PFSK-1 (cell line): ENCODE data around the gene TUBA4A.

Source experiments
- POLR2AphosphoS5 ChIP-seq: IDR thresholded peaks from 2 replicates; pipeline ENCODE4 v1.6.1; 2012; ENCODE audit warnings: low read depth, mild to moderate bottlenecking, control low read depth, low read length, moderate library complexity
- TAF1 ChIP-seq: IDR thresholded peaks from 2 replicates; pipeline ENCODE4 v1.6.1; 2012; ENCODE audit warnings: low read length, control low read depth, borderline replicate concordance; ENCODE audit not compliant: insufficient read depth

DNA sequence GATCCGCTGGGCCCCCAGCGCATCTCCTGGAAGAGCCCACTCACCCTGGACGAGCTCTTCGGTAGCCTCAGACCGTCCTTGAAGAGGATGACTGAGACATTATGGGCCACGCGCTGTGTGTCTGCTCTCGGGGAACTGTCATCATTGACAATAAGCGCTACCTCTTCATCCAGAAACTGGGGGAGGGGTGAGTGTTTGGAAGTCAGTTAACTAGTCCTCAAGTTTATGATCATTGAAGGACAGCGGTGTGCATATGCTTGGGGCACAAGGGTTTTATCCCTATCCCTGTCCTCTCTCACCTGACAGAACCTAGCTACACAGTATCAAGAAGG, 7.9 kb downstream of the TUBA4A start:
- TF ChIP-seq POLR2AphosphoS5 (no peak), TAF1 (no peak)
